Erythroblast (primary cell): ENCODE measurements around the gene DDX19B.

Source experiments
- GATA1 ChIP-seq: IDR thresholded peaks from 2 replicates; pipeline ENCODE4 v1.6.1; 2011; ENCODE audit warnings: low read depth, mild to moderate bottlenecking, control low read depth, low read length, moderate library complexity
- POLR2A ChIP-seq: IDR thresholded peaks from 2 replicates; pipeline ENCODE4 v1.6.1; 2011; ENCODE audit warnings: mild to moderate bottlenecking, low read length

DNA sequence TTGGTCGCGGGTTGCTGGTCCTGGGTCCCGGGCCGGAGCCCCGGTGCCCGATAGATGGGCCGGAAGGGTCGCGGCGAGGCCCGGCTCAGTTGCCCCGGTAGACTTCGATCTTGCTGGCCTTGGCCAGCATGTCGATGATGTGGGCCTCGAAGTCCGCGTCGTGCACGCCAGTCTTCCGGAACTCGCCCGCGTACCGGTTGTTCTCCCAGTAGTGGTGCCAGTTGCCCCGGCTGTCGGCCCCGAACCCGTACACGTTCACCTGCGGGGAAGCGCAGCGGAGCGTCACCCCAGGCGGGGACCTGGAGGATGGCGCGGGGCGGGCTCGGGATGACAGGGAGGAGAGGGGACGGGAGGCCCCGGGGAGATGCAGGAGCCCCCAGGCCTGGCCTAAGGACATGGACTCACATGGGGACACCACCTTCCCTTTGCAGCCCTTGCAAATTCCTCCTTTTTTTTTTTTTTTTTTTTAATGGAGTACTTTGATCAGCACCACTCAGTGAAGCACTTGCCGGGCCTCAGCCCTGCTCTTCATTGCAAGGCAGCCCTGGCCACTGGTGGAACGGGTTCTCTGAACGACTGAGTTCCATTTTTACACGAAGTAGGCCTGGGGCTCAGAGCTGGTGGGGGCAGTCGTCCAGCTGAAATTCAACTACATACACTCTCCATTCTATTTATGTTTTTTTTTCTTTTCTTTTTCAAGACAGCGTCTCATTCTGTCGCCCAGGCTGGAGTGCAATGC, 82.8 kb downstream of the DDX19B start:
- no peak for TF ChIP-seq POLR2A
- no peak for TF ChIP-seq GATA1
